ENCODE measurements around the gene SH3YL1.

GRCh38 chr2:286774-287392 is 23.1 kb upstream of the SH3YL1 start:
- no peak for TF ChIP-seq CTCF (IDR thresholded peaks at IDR 0.05; ENCODE audit: borderline replicate concordance, extremely low read depth, low read length, poor library complexity, severe bottlenecking)
- TF ChIP-seq EZH2 (IDR thresholded peaks at IDR 0.05; ENCODE audit: borderline replicate concordance, low read depth, low read length, severe bottlenecking) = no peak
